HUDEP-2 (cell line): ENCODE data around the gene COQ4.
"Not testable (repeated sequence)": the region's sequence is repeated elsewhere in the genome, so short reads cannot be mapped to it uniquely, and the experiment has no call there.

ENCODE experiments used
- DNase-seq, 76 experiments: peaks; one replicate each; lab custom pipeline; 2025; ENCODE audit not compliant: unreplicated experiment in 76 of 76; lab: John Stamatoyannopoulos, UW

Gene COQ4

GRCh38 chr9:128322404-128323211 is at the start of gene COQ4, which contains the start of gene TRUB2:
COQ4 (plus strand) TSS chr9:128322839; CDS start chr9:128322859, 20 bp downstream.
TRUB2 (minus strand) TSS chr9:128322447; CDS start chr9:128322408, 39 bp downstream.
- peak; percentile 49 to 97 (median 87) for DNase-seq

- no peak for DNase-seq
Observed at GRCh38 chr9:128274245-128274644, 48.4 kb upstream of the COQ4 start.

GRCh38 chr9:128275198-128276007 is 47.2 kb upstream of the COQ4 start, which contains the start of gene GOLGA2:
GOLGA2 (minus strand) TSS chr9:128276007; CDS start chr9:128275976, 31 bp downstream.
- DNase-seq = peak in 18 of 76 experiments; percentile 41 to 83 (median 74)

GRCh38 chr9:128276008-128276573 is 46.5 kb upstream of the COQ4 start, which contains the start of gene SWI5:
SWI5 (plus strand) TSS chr9:128276276.
- DNase-seq = peak in 75 of 76 experiments; percentile 65 to 100 (median 99)

GRCh38 chr9:128276574-128277270 is 45.9 kb upstream of the COQ4 start:
- DNase-seq = no peak

- not testable (repeated sequence) for DNase-seq
Observed at GRCh38 chr9:128279088-128280073, 43.3 kb upstream of the COQ4 start.

GRCh38 chr9:128280084-128280622 is 42.5 kb upstream of the COQ4 start:
- no peak for DNase-seq

GRCh38 chr9:128282500-128282899 is 40.1 kb upstream of the COQ4 start:
- DNase-seq = no peak

- no peak for DNase-seq
Observed at GRCh38 chr9:128285033-128285784, 37.4 kb upstream of the COQ4 start.

GRCh38 chr9:128286440-128286839 is 36.2 kb upstream of the COQ4 start:
- DNase-seq = no peak

- DNase-seq = no peak
Observed at GRCh38 chr9:128288273-128289004, 34.2 kb upstream of the COQ4 start.

GRCh38 chr9:128292009-128292408 is 30.6 kb upstream of the COQ4 start:
- no peak for DNase-seq

- no peak for DNase-seq
Observed at GRCh38 chr9:128293091-128293490, 29.5 kb upstream of the COQ4 start.

GRCh38 chr9:128294142-128294541 is 28.5 kb upstream of the COQ4 start:
- no peak for DNase-seq

GRCh38 chr9:128296340-128297220 is 26.1 kb upstream of the COQ4 start:
- peak in 74 of 76 experiments; percentile 9 to 85 (median 56) for DNase-seq

- DNase-seq = no peak
Observed at GRCh38 chr9:128297221-128297773, 25.3 kb upstream of the COQ4 start.
